SK-N-SH (cell line): ENCODE data around the gene APOL2. TPM values are rescaled to one million over a fixed set of nuclear protein-coding genes. Genes with fewer than 3 reads are reported as not detected.

Source experiments
- CTCF ChIA-PET: fragments of 300-600, 350-600 bp; formaldehyde crosslinking; extraction: SDS; loops from one replicate; lab custom pipeline; 2021; lab: Yijun Ruan, JAX
- POLR2A ChIA-PET: fragments of 350-600 bp; sonication (Branson Sonifier 250); formaldehyde crosslinking; extraction: SDS; loops from one replicate; lab custom pipeline; 2020; ENCODE audit warnings: antibody characterized with exemption, inconsistent platforms; lab: Yijun Ruan, JAX
- DNase-seq: peaks from one replicate; pipeline ENCODE4 v3.0.0; 2012
- H2AFZ ChIP-seq: fragments of 200-600 bp; sonication (generic); 2 replicates; pipeline ENCODE4 v1.8.1; 2016; ENCODE audit warnings: antibody characterized with exemption, mild to moderate bottlenecking, low read depth
- H3F3A ChIP-seq: fragments of 200-600 bp; sonication (generic); replicated peaks from 2 replicates; pipeline ENCODE3; 2016; ENCODE audit warnings: antibody characterized with exemption, mild to moderate bottlenecking; ENCODE audit not compliant: insufficient read depth
- H3K27ac ChIP-seq, 2 experiments: fragments of 200-500 bp in 1 of 2; fragments of 200-600 bp in 1 of 2; sonication (Bioruptor generic) in 1 of 2; sonication (generic), shearing (Covaris generic) in 1 of 2; 2 replicates each; pipeline versions ENCODE4 v1.5.1 to v1.6.1; 2014 to 2016; ENCODE audit warnings: low read depth in 2 of 2, inconsistent platforms in 1 of 2, low read length in 1 of 2, mild to moderate bottlenecking in 1 of 2, mixed read lengths in 1 of 2
- H3K27me3 ChIP-seq: fragments of 200-600 bp; sonication (generic), shearing (Covaris generic); 2 replicates; pipeline ENCODE4 v1.6.1; 2016; ENCODE audit warnings: mixed run types; ENCODE audit not compliant: insufficient read depth
- H3K36me3 ChIP-seq, 2 experiments: fragments of 200-500 bp in 1 of 2; fragments of 200-600 bp in 1 of 2; sonication (Bioruptor generic) in 1 of 2; sonication (generic) in 1 of 2; replicated peaks in 1 of 2; 2 replicates each; pipeline versions ENCODE3 to v1.5.1; 2014 to 2016; ENCODE audit warnings: low read length in 1 of 2, mild to moderate bottlenecking in 1 of 2; ENCODE audit not compliant: insufficient read depth in 2 of 2, control insufficient read depth in 1 of 2
- H3K4me1 ChIP-seq, 2 experiments: fragments of 200-500 bp in 1 of 2; fragments of 200-600 bp in 1 of 2; sonication (Bioruptor generic) in 1 of 2; sonication (generic), shearing (Covaris generic) in 1 of 2; 2 replicates each; pipeline versions ENCODE4 v1.5.1 to v1.6.1; 2014 to 2016; ENCODE audit warnings: low read depth in 1 of 2, low read length in 1 of 2, mixed run types in 1 of 2; ENCODE audit not compliant: insufficient read depth in 2 of 2, control insufficient read depth in 1 of 2
- H3K4me2 ChIP-seq: fragments of 200-600 bp; sonication (generic), shearing (Covaris generic); 2 replicates; pipeline ENCODE4 v1.6.1; 2017; ENCODE audit warnings: mixed run types
- H3K4me3 ChIP-seq, 2 experiments: fragments of 200-500 bp in 1 of 2; fragments of 200-600 bp in 1 of 2; sonication (Bioruptor generic) in 1 of 2; sonication (generic), shearing (Covaris generic) in 1 of 2; 2 replicates each; pipeline versions ENCODE4 v1.5.1 to v1.8.1; 2014 to 2016; ENCODE audit warnings: low read depth in 2 of 2, inconsistent platforms in 1 of 2, low read length in 1 of 2, mild to moderate bottlenecking in 1 of 2, mixed read lengths in 1 of 2, moderate library complexity in 1 of 2
- H3K79me2 ChIP-seq: fragments of 200-600 bp; sonication (generic); 2 replicates; pipeline ENCODE4 v1.8.1; 2017; ENCODE audit warnings: mild to moderate bottlenecking; ENCODE audit not compliant: insufficient read depth
- H3K9ac ChIP-seq: fragments of 200-600 bp; sonication (generic); 2 replicates; pipeline ENCODE4 v1.6.1; 2017; ENCODE audit warnings: mixed run types
- H3K9me2 ChIP-seq: fragments of 200-600 bp; sonication (generic); 2 replicates; pipeline ENCODE4 v1.6.1; 2017; ENCODE audit warnings: mixed run types
- H3K9me3 ChIP-seq: fragments of 200-600 bp; sonication (generic); 2 replicates; pipeline ENCODE4 v1.6.1; 2017; ENCODE audit warnings: mixed run types, mild to moderate bottlenecking, moderate library complexity
- H4K20me1 ChIP-seq: fragments of 200-600 bp; sonication (generic); 2 replicates; pipeline ENCODE4 v1.6.1; 2017; ENCODE audit warnings: mild to moderate bottlenecking, mixed run types; ENCODE audit not compliant: insufficient read depth
- ELF1 ChIP-seq: IDR thresholded peaks from 2 replicates; pipeline ENCODE4 v1.4.0; 2012
- EZH2phosphoT487 ChIP-seq: fragments of 200-600 bp; sonication (generic); IDR thresholded peaks from 2 replicates; pipeline ENCODE4 v1.6.1; 2017; ENCODE audit warnings: low read depth, mixed run types, mild to moderate bottlenecking, antibody characterized with exemption, moderate library complexity, borderline replicate concordance
- FOSL2 ChIP-seq: IDR thresholded peaks from 2 replicates; pipeline ENCODE4 v1.4.0; 2012; ENCODE audit warnings: low read depth, mild to moderate bottlenecking, moderate library complexity, borderline replicate concordance
- FOXM1 ChIP-seq: IDR thresholded peaks from 2 replicates; pipeline ENCODE4 v1.4.0; 2012; ENCODE audit warnings: low read depth, mild to moderate bottlenecking
- MEF2A ChIP-seq: IDR thresholded peaks from 2 replicates; pipeline ENCODE4 v1.4.0; 2012; ENCODE audit warnings: low read depth, borderline replicate concordance
- MXI1 ChIP-seq: IDR thresholded peaks from 2 replicates; pipeline ENCODE4 v1.6.1; 2012; ENCODE audit warnings: mild to moderate bottlenecking, low read depth, low read length, improper control_type of control experiment
- NRF1 ChIP-seq: IDR thresholded peaks from 2 replicates; pipeline ENCODE4 v1.6.1; 2012; ENCODE audit warnings: low read depth, mild to moderate bottlenecking, low read length
- POLR2AphosphoS5 ChIP-seq: IDR thresholded peaks from 2 replicates; pipeline ENCODE4 v1.6.1; 2012; ENCODE audit warnings: low read depth, low read length
- RAD21 ChIP-seq: IDR thresholded peaks from 2 replicates; pipeline ENCODE4 v1.6.1; 2012; ENCODE audit warnings: mild to moderate bottlenecking, low read length
- RCOR1 ChIP-seq: fragments of 150-350 bp; IDR thresholded peaks from 2 replicates; pipeline ENCODE4 v1.6.1; 2017; ENCODE audit warnings: antibody characterized with exemption, low read length
- RFX5 ChIP-seq: IDR thresholded peaks from 2 replicates; pipeline ENCODE4 v1.6.1; 2012; ENCODE audit warnings: mild to moderate bottlenecking, improper control_type of control experiment, low read length
- RXRA ChIP-seq: IDR thresholded peaks from 2 replicates; pipeline ENCODE4 v1.4.0; 2012; ENCODE audit warnings: low read depth, mild to moderate bottlenecking, borderline replicate concordance
- SMC3 ChIP-seq: IDR thresholded peaks from 2 replicates; pipeline ENCODE4 v1.6.1; 2012; ENCODE audit warnings: low read depth, low read length, improper control_type of control experiment
- TCF12 ChIP-seq: IDR thresholded peaks from 2 replicates; pipeline ENCODE4 v1.4.0; 2012
- YY1 ChIP-seq: IDR thresholded peaks from 2 replicates; pipeline ENCODE4 v1.4.0; 2012; ENCODE audit warnings: low read depth, mild to moderate bottlenecking
- WGBS: methylation state at CpG from one replicate; pipeline ENCODE4 v1.1.6; 2017; ENCODE audit warnings: low lambda C conversion rate; 5-methylcytosine and 5-hydroxymethylcytosine counted together
- polyA plus RNA-seq, 3 experiments: library from polyadenylated mRNA; depleted of rRNA; stranded (reverse); fragments of >200 nt; gene quantifications; 2 replicates each; pipeline ENCODE4 v1.2.3, GENCODE V29; 2012
- TF ChIP-seq, protein P1 (sequence below): IDR thresholded peaks from 2 replicates; pipeline ENCODE4; 2012
- TF ChIP-seq, protein P2 (sequence below): fragments of 150-350 bp; IDR thresholded peaks from 2 replicates; pipeline ENCODE4 v1.6.1; 2017; ENCODE audit warnings: antibody characterized with exemption, low read length, low read depth, borderline replicate concordance
- TF ChIP-seq, protein P3 (sequence below): IDR thresholded peaks from 2 replicates; pipeline ENCODE4 v1.4.0; 2012; ENCODE audit warnings: low read depth, borderline replicate concordance
- TF ChIP-seq, protein P4 (sequence below): fragments of 150-350 bp; IDR thresholded peaks from 2 replicates; pipeline ENCODE4 v1.6.1; 2016; ENCODE audit warnings: mild to moderate bottlenecking, low read depth, low read length

APOL2 gene
- polyA plus RNA-seq, 1 of the 3 experiments (the other 2 are of a cell fraction): 8.3 TPM

DNA sequence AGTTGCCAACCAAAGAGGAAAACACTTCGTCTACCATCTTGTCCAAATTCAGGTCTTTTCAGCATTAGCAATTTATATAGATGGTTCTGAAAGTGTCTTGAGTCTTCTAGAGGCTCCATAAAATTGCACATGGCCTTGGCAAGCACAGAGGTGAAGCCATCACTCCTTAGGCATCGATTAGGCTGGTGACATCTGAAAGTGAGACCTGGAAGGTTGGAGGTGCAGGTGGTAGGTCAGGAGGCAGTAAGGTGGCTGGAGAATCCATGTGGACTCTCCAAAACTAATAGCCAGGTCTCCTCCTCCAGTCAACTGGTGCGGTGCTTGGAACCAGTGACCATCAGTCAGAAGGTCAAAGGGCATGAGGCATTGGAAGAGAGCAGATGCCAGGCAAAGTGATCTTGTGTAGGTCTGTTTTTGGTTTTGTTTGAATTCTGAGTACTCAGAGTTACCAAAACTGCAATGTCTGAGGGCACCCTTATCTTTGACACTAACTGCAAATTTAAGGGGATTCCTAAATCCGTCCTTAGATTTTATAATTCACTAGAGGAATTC, 6.6 kb upstream of the APOL2 start:
- TF ChIP-seq RFX5 (no peak), YY1 (no peak), SMC3 (no peak), FOSL2 (no peak), EZH2phosphoT487 (no peak), NRF1 (no peak), POLR2AphosphoS5 (no peak), MXI1 (no peak), ELF1 (no peak)
- TF ChIP-seq, protein P1, sequence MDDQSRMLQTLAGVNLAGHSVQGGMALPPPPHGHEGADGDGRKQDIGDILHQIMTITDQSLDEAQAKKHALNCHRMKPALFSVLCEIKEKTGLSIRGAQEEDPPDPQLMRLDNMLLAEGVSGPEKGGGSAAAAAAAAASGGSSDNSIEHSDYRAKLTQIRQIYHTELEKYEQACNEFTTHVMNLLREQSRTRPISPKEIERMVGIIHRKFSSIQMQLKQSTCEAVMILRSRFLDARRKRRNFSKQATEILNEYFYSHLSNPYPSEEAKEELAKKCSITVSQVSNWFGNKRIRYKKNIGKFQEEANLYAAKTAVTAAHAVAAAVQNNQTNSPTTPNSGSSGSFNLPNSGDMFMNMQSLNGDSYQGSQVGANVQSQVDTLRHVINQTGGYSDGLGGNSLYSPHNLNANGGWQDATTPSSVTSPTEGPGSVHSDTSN: no peak
- Histone ChIP-seq H3K4me1 (no peaks in the 10 kb centered on the region; a peak in 1 of 4 replicates), H4K20me1 (no peaks in the 10 kb centered on the region), H3K36me3 (no peaks in the 10 kb centered on the region), H3K27me3 (no peaks in the 10 kb centered on the region), H3F3A (no peaks in the 10 kb centered on the region), H3K79me2 (no peaks in the 10 kb centered on the region), H3K4me2 (no peak overlapping the region), H3K27ac (no peak overlapping the region), H3K9me2 (no peaks in the 10 kb centered on the region), H3K9me3 (no peaks in the 10 kb centered on the region), H3K9ac (no peak overlapping the region), H3K4me3 (no peak overlapping the region), H2AFZ (no peak overlapping the region)
- 61% methylated on average over 4 of the region's 4 CpGs for WGBS
- CTCF ChIA-PET: no interaction called here
- POLR2A ChIA-PET: no interaction called here
- no peak for DNase-seq

DNA sequence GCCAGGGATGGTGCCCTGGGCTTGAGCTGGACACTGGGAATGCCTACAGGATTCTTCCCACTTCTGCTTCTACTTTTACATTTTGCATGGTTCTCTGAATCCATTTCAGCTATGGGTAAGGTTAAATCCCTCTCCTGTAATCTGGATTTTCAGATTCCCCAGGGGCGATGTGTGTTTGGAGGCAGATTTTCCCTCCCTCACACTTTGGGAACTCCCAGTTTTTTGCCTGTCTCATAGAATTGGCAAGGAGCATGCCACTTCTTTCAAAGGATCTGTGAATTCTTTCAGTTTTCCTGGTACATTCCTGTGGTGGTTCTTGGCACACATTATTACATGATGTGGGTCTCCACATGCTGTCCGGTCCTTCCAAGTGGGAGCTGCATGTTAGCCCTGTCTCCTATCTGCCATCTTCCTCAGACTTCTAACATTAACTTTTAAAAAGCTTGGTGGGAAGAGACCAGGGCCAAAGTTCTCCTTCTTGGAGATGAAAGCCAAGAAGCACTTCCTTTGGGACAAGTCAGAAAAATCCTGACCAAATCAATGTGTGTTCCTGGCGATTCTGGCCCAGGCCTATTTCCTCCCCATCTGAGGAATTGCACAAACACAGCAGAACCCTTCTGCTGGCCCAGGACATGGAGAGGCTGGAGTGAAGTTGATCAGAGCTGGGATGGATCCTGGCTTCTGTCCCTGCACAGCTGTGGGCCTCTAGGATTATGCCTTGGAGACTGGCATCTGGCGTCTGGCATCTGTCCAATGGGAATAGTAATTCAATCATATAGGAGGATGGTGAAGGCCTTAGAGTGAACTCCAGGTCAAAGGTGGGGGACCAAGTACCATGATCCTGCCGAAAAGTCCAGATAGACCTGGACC, 5.4 kb upstream of the APOL2 start:
- Histone ChIP-seq H3K27ac (no peak overlapping the region), H3K4me1 (peaks cover 0 to 2% of the 10 kb centered on the region in 2 experiments; a peak in 1 of 4 replicates), H3F3A (no peaks in the 10 kb centered on the region), H3K9me3 (no peaks in the 10 kb centered on the region), H3K9me2 (no peaks in the 10 kb centered on the region), H3K79me2 (no peaks in the 10 kb centered on the region), H4K20me1 (no peaks in the 10 kb centered on the region), H3K4me3 (no peak overlapping the region), H3K27me3 (no peaks in the 10 kb centered on the region), H3K9ac (no peak overlapping the region), H2AFZ (no peak overlapping the region), H3K36me3 (no peaks in the 10 kb centered on the region), H3K4me2 (no peak overlapping the region)
- DNase-seq: no peak
- ChIA-PET CTCF (interaction anchor here (0.7 to 1.5 kb wide), 5 partner anchors 17 to 191 kb away, joined by 3 to 6 read pairs (median 4); no protein-coding TSS in a partner anchor), POLR2A (no interaction called here)
- 77% methylated on average over 5 of the region's 5 CpGs for WGBS
- TF ChIP-seq RXRA: no peak
- no peak for TF ChIP-seq RFX5
- TF ChIP-seq, protein P2, sequence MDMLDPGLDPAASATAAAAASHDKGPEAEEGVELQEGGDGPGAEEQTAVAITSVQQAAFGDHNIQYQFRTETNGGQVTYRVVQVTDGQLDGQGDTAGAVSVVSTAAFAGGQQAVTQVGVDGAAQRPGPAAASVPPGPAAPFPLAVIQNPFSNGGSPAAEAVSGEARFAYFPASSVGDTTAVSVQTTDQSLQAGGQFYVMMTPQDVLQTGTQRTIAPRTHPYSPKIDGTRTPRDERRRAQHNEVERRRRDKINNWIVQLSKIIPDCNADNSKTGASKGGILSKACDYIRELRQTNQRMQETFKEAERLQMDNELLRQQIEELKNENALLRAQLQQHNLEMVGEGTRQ: no peak
- TF ChIP-seq, protein P3, sequence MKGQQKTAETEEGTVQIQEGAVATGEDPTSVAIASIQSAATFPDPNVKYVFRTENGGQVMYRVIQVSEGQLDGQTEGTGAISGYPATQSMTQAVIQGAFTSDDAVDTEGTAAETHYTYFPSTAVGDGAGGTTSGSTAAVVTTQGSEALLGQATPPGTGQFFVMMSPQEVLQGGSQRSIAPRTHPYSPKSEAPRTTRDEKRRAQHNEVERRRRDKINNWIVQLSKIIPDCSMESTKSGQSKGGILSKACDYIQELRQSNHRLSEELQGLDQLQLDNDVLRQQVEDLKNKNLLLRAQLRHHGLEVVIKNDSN: no peak
- no peak for TF ChIP-seq RCOR1
- TF ChIP-seq NRF1: no peak
- TF ChIP-seq EZH2phosphoT487: no peak
- no peak for TF ChIP-seq RAD21
- no peak for TF ChIP-seq TCF12
- TF ChIP-seq, protein P1: no peak
- TF ChIP-seq MEF2A: no peak
- TF ChIP-seq FOXM1: no peak
- TF ChIP-seq, protein P4, sequence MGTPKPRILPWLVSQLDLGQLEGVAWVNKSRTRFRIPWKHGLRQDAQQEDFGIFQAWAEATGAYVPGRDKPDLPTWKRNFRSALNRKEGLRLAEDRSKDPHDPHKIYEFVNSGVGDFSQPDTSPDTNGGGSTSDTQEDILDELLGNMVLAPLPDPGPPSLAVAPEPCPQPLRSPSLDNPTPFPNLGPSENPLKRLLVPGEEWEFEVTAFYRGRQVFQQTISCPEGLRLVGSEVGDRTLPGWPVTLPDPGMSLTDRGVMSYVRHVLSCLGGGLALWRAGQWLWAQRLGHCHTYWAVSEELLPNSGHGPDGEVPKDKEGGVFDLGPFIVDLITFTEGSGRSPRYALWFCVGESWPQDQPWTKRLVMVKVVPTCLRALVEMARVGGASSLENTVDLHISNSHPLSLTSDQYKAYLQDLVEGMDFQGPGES: no peak
- no peak for TF ChIP-seq YY1
